Brain microvascular endothelial cell (primary cell): ENCODE results near the gene RBBP8.

Source experiments
- DNase-seq: peaks from one replicate; pipeline ENCODE4 v3.0.0-alpha.2; 2020
- H3K27ac ChIP-seq: fragments of 250-450 bp; sonication (Bioruptor Pico); 2 replicates; pipeline ENCODE4 v1.5.1; 2020; ENCODE audit warnings: mild to moderate bottlenecking, moderate library complexity
- H3K27me3 ChIP-seq: fragments of 250-450 bp; sonication (Bioruptor Pico); replicated peaks from 2 replicates; pipeline ENCODE4 v1.5.1; 2020; ENCODE audit warnings: mild to moderate bottlenecking
- H3K36me3 ChIP-seq: fragments of 250-450 bp; sonication (Bioruptor Pico); replicated peaks from 2 replicates; pipeline ENCODE4 v1.5.1; 2020; ENCODE audit warnings: mild to moderate bottlenecking
- H3K4me3 ChIP-seq: 2 replicates; pipeline ENCODE4 v1.5.1; 2011; ENCODE audit warnings: low read depth, mild to moderate bottlenecking, control low read depth, low read length, moderate library complexity
- in situ Hi-C: cut with HindIII; loops from 2 replicates; pipeline ENCODE4 v1.10.0; 2017; ENCODE audit warnings: low sequenced_read_pairs, low pct_ligation_motif_present
- TF ChIP-seq, protein P1 (sequence below): IDR thresholded peaks from 2 replicates; pipeline ENCODE4 v1.5.1; 2011; ENCODE audit warnings: low read depth, mild to moderate bottlenecking, moderate library complexity, low read length, control low read depth, inconsistent platforms; ENCODE audit errors: missing control alignments

The RBBP8 gene

GRCh38 chr18:22962004-22962403 lies 28.9 kb downstream of the RBBP8 start:
- DNase-seq = no peak
- in situ Hi-C loops = no loop called here
- TF ChIP-seq, protein P1, sequence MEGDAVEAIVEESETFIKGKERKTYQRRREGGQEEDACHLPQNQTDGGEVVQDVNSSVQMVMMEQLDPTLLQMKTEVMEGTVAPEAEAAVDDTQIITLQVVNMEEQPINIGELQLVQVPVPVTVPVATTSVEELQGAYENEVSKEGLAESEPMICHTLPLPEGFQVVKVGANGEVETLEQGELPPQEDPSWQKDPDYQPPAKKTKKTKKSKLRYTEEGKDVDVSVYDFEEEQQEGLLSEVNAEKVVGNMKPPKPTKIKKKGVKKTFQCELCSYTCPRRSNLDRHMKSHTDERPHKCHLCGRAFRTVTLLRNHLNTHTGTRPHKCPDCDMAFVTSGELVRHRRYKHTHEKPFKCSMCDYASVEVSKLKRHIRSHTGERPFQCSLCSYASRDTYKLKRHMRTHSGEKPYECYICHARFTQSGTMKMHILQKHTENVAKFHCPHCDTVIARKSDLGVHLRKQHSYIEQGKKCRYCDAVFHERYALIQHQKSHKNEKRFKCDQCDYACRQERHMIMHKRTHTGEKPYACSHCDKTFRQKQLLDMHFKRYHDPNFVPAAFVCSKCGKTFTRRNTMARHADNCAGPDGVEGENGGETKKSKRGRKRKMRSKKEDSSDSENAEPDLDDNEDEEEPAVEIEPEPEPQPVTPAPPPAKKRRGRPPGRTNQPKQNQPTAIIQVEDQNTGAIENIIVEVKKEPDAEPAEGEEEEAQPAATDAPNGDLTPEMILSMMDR = no peak
- Histone ChIP-seq H3K27me3 (no peaks in the 10 kb centered on the region), H3K4me3 (no peak overlapping the region), H3K27ac (no peak overlapping the region), H3K36me3 (no peaks in the 10 kb centered on the region)

DNA sequence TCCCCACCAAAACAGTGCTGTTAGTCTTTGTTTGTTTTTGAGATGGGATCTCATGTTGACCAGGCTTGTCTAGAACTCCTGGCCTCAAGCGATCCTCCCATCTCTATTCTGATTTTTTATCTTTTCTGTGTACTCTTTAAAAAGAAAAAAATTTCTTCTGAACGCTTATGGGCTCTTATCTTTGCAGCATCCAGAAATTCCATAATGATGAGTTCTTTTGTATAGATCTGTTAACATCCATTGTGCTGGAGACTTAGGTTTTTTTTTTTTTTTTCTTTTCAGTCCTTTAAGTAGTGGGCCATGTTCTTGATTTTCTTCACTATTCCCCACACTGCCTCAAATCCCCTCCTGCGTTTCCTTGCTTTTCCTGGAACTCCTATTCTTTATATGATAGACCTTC lies 31.0 kb downstream of the RBBP8 start:
- Histone ChIP-seq H3K4me3 (no peak overlapping the region), H3K27ac (no peak overlapping the region), H3K27me3 (no peaks in the 10 kb centered on the region), H3K36me3 (no peaks in the 10 kb centered on the region)
- TF ChIP-seq, protein P1 = no peak
- no peak for DNase-seq
- in situ Hi-C loops = no loop called here

GRCh38 chr18:22964722-22965121 lies 31.6 kb downstream of the RBBP8 start:
- TF ChIP-seq, protein P1 = no peak
- H3K27ac ChIP-seq = no peak overlapping the region
- no peak overlapping the region for H3K4me3 ChIP-seq
- in situ Hi-C loops = no loop called here
- H3K36me3 ChIP-seq = no peaks in the 10 kb centered on the region
- DNase-seq = no peak
- no peaks in the 10 kb centered on the region for H3K27me3 ChIP-seq

GRCh38 chr18:22971038-22971437 lies 37.9 kb downstream of the RBBP8 start:
- Histone ChIP-seq H3K4me3 (no peak overlapping the region), H3K27ac (no peak overlapping the region), H3K36me3 (no peaks in the 10 kb centered on the region), H3K27me3 (no peaks in the 10 kb centered on the region)
- in situ Hi-C loops = no loop called here
- TF ChIP-seq, protein P1 = no peak
- no peak for DNase-seq

GRCh38 chr18:22974001-22974400 lies 40.9 kb downstream of the RBBP8 start:
- Histone ChIP-seq H3K27me3 (no peaks in the 10 kb centered on the region), H3K36me3 (no peaks in the 10 kb centered on the region), H3K4me3 (no peak overlapping the region), H3K27ac (no peak overlapping the region)
- TF ChIP-seq, protein P1 = no peak
- in situ Hi-C loops = no loop called here
- DNase-seq = no peak

GRCh38 chr18:22974707-22975106 lies 41.6 kb downstream of the RBBP8 start:
- TF ChIP-seq, protein P1 = no peak
- in situ Hi-C loops = no loop called here
- DNase-seq = no peak

More at GRCh38 chr18:22974707-22975106, 41.6 kb downstream of the RBBP8 start:
- Histone ChIP-seq H3K27ac (no peak overlapping the region), H3K4me3 (no peak overlapping the region), H3K27me3 (no peaks in the 10 kb centered on the region), H3K36me3 (no peaks in the 10 kb centered on the region)
